Stomach (tissue), 9 donors: ENCODE data around the gene MATCAP1. TPM values are rescaled to one million over a fixed set of nuclear protein-coding genes. Genes with fewer than 3 reads are reported as not detected.

Source experiments
- DNase-seq, 2 donors: peaks; one replicate each; pipeline versions ENCODE4 v3.0.0 to v3.0.0-alpha.2; 2013 to 2019
- H3K27ac ChIP-seq, 5 donors: fragments of 200-600 bp in 4 of 5; sonication (generic) in 4 of 5; one replicate each; pipeline ENCODE4 v1.5.1; 2013 to 2019; ENCODE audit warnings: mild to moderate bottlenecking in 1 of 5, moderate library complexity in 1 of 5
- H3K27me3 ChIP-seq, 3 donors: fragments of 200-600 bp; sonication (generic); one replicate each; pipeline ENCODE4 v1.5.1; 2017 to 2019; ENCODE audit warnings: mixed run types in 1 of 3
- H3K36me3 ChIP-seq, 4 donors: fragments of 200-600 bp; sonication (generic); 1 replicate in 3 of 4; 2 replicates in 1 of 4; pipeline ENCODE4 v1.5.1; 2016 to 2019
- H3K4me1 ChIP-seq, 4 donors: fragments of 200-600 bp; sonication (generic); one replicate each; pipeline ENCODE4 v1.5.1; 2016 to 2019
- H3K4me3 ChIP-seq, 4 donors: fragments of 200-600 bp; sonication (generic) in 3 of 4; one replicate each; pipeline ENCODE4 v1.5.1; 2016 to 2019; ENCODE audit warnings: mild to moderate bottlenecking in 1 of 4
- H3K9me3 ChIP-seq, 4 donors: fragments of 200-600 bp; sonication (generic); one replicate each; pipeline ENCODE4 v1.5.1; 2016 to 2019
- EP300 ChIP-seq: sonication (generic); formaldehyde crosslinking; IDR thresholded peaks from one replicate; pipeline ENCODE4 v1.6.1; 2017; ENCODE audit warnings: antibody characterized with exemption
- POLR2A ChIP-seq, 4 donors: fragments of 450-650 bp; IDR thresholded peaks; one replicate each; pipeline ENCODE4 v1.6.1; 2016; ENCODE audit warnings: antibody characterized with exemption in 4 of 4, control low read depth in 2 of 4, mild to moderate bottlenecking in 1 of 4, moderate library complexity in 1 of 4
- POLR2AphosphoS5 ChIP-seq, 3 donors: sonication (generic); formaldehyde crosslinking; IDR thresholded peaks; one replicate each; pipeline ENCODE4 v1.6.1; 2016; ENCODE audit warnings: antibody characterized with exemption in 3 of 3
- WGBS, 5 donors: extraction: QIAGEN DNeasy Blood & Tissue Kit in 3 of 5; methylation state at CpG; one replicate each; pipeline versions ENCODE4 v1.1.5 to v1.1.7; 2013 to 2018; 5-methylcytosine and 5-hydroxymethylcytosine counted together
- intact Hi-C: fragments of 100-400 bp; cut with DNase I; formaldehyde crosslinking; loops from one replicate; pipeline ENCODE4 v1.15.1; 2023; ENCODE audit warnings: low total_unique reads
- polyA plus RNA-seq, 3 donors: library from polyadenylated mRNA; stranded (reverse); fragments of 200-250 nt; gene quantifications; one replicate each; pipeline ENCODE4 v1.2.3, GENCODE V29; 2013
- total RNA-seq, 5 donors: library from RNA; depleted of rRNA; stranded (reverse); fragments of >200 nt; gene quantifications; one replicate each; pipeline versions ENCODE4 v1.1.0 to v1.2.3, GENCODE V29; 2014 to 2016
- TF ChIP-seq, protein P1 (sequence below), 7 experiments: fragments of 450-650 bp in 4 of 7; fragments of 200-600 bp in 3 of 7; sonication (generic) in 3 of 7; IDR thresholded peaks; one replicate each; pipeline ENCODE4 v1.5.1; 2016 to 2019; ENCODE audit warnings: antibody characterized with exemption in 7 of 7, control low read depth in 2 of 7, mild to moderate bottlenecking in 1 of 7
- donor health status: healthy with polysubstance abuse.
- donor health status: Bipolar disorder and iron deficiency.
- donor health status: healthy.

The MATCAP1 gene
- total and polyA plus RNA-seq, 8 donors, result 8.5 to 156 (median 18.8) TPM

DNA sequence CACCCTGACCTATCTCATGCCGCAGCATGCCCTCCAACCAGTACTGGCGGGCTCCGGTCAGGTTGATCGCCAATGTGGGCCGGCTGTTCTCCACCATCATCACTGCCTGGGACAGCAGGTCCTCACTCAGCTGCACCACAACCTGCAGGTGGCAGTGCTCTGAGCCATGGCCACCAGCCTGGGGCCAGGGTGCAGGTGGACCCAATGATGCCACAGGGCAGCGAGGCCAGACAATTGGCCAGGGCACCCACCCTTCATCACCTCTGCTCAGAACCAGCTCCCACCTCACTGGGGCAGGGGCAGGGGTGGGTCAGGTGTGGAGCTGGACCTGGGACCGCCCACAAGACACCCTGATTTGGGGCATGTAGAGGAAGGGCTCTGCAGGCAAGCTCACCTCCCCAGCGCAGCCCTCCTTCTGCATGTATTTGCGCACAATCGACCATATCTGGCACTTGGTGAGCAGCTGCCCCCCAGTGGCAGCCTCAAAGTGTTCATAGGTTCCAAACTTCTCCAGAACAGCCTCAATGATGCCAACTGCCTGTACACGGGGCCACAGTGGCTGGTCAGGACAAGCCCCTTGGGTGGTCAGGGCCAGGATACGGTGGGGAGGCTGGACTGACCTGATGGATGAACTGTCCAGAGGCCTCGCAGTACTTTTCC, 4.2 kb downstream of the MATCAP1 start:
- TF ChIP-seq, protein P1, sequence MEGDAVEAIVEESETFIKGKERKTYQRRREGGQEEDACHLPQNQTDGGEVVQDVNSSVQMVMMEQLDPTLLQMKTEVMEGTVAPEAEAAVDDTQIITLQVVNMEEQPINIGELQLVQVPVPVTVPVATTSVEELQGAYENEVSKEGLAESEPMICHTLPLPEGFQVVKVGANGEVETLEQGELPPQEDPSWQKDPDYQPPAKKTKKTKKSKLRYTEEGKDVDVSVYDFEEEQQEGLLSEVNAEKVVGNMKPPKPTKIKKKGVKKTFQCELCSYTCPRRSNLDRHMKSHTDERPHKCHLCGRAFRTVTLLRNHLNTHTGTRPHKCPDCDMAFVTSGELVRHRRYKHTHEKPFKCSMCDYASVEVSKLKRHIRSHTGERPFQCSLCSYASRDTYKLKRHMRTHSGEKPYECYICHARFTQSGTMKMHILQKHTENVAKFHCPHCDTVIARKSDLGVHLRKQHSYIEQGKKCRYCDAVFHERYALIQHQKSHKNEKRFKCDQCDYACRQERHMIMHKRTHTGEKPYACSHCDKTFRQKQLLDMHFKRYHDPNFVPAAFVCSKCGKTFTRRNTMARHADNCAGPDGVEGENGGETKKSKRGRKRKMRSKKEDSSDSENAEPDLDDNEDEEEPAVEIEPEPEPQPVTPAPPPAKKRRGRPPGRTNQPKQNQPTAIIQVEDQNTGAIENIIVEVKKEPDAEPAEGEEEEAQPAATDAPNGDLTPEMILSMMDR (IDR thresholded peaks at IDR 0.05), result no peak
- WGBS, 5 donors, result 84 to 94% (median 91%) methylated on average over 9 to 13 of the region's 13 CpGs
- DNase-seq, result no peak
- no peaks in the 10 kb centered on the region for H3K9me3 ChIP-seq
- peaks cover 30 to 82% (median 51%) of the 10 kb centered on the region in 4 donors for H3K4me1 ChIP-seq
- intact Hi-C loops, result no loop called here
- peaks cover 0 to 8% (median 0%) of the 10 kb centered on the region in 3 donors for H3K27me3 ChIP-seq
- no peak overlapping the region for H3K4me3 ChIP-seq
- peaks cover 0 to 7% (median 1%) of the 10 kb centered on the region in 4 donors for H3K36me3 ChIP-seq
- H3K27ac ChIP-seq, result no peak overlapping the region

DNA sequence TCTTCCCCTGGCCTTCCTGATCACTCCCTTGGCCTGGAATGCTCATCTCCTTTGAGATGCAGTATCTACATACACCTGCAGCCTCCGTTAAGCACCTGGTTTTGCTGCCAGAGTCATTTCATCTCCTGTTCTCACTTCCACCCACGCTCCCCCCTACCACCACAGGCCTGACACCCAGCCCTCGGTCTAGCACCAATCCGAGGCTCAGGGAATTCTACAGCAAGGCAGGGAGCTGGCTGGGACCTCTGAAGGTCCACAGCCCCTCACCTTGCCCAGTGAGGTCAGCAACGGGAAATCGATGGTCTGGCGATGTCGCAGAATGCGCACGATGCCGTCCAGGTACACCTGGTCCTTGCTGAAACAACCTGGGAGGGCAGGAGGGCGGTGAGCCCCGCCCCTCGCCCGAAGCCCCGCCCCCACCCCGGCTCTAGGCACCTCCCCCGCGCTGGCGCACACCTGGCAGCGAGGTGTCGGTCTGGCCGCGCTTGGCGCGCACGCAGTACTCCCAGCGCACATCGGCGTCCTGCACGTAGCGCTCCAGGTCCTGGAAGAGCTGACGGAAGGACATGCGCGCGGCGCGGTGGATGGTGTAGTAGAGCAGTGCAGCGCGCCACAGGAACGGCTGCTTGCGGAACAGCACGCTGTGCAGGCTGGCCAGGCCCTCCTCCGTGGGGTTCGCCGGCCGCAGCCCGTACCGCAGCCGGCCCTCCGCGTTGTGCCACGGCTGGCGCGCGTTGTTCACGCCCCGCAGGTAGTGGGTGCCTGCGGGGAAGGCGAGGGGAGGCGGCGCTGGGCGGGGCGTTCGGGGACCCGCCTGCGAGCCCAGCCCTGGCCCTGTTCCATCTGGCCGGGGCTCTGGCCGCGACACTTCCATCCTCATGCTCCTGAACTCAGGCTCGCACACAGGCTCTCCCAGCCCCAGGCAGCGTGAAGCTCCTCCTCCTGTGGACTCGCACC, 5.7 kb downstream of the MATCAP1 start:
- intact Hi-C loops, result no loop called here
- 3 to 24% (median 4%) methylated on average over 12 to 73 of the region's 73 CpGs for WGBS, 5 donors
- peak; percentile 88 to 94 for DNase-seq
- Histone ChIP-seq H3K27me3 (peaks cover 0 to 18% (median 0%) of the 10 kb centered on the region in 3 donors), H3K4me1 (peaks cover 37 to 87% (median 58%) of the 10 kb centered on the region in 4 donors), H3K9me3 (no peaks in the 10 kb centered on the region), H3K4me3 (peak overlapping the region; percentile 36 to 53 (median 48)), H3K36me3 (peaks cover 0 to 7% (median 1%) of the 10 kb centered on the region in 4 donors), H3K27ac (peak overlapping the region; percentile 76 to 92 (median 85))
- TF ChIP-seq POLR2AphosphoS5 (IDR thresholded peaks at IDR 0.05) (peak in 2 of 3 donors; percentile 80 to 87), POLR2A (IDR thresholded peaks at IDR 0.05) (no peak)
- TF ChIP-seq, protein P1 (IDR thresholded peaks at IDR 0.05), result peak in 2 of 7 experiments; percentile 11 to 35

DNA sequence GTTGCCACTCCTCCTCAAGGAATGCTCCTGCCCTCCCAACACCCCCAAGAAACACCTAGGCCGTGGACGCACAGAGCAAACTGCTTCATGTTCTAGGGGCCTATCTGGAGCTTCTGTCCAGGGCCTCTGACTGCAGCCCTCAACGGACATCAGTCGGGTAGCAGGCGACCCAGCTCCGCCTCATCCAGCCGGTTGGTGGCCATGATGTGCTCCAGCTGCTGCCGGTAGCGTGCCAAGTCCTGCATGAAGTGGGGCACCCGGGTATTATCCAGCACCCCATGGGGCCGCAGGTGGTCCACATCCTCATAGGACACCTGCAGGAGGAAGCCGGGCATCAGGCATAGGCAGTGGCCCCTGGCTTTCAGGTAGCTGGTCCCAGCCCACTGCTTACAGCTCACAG, 7.1 kb downstream of the MATCAP1 start:
- peaks cover 37 to 78% (median 49%) of the 10 kb centered on the region in 4 donors for H3K4me1 ChIP-seq
- 84 to 95% (median 89%) methylated on average over 7 to 12 of the region's 12 CpGs for WGBS, 5 donors
- intact Hi-C loops, result no loop called here
- H3K27ac ChIP-seq, result no peak overlapping the region
- peaks cover 0 to 7% (median 1%) of the 10 kb centered on the region in 4 donors for H3K36me3 ChIP-seq
- no peak for TF ChIP-seq POLR2AphosphoS5 (IDR thresholded peaks at IDR 0.05)
- no peak for TF ChIP-seq EP300
- TF ChIP-seq, protein P1 (IDR thresholded peaks at IDR 0.05), result no peak
- TF ChIP-seq POLR2A (IDR thresholded peaks at IDR 0.05), result no peak
- no peak overlapping the region for H3K4me3 ChIP-seq
- H3K27me3 ChIP-seq, result peaks cover 0 to 18% (median 0%) of the 10 kb centered on the region in 3 donors
- no peak for DNase-seq
- H3K9me3 ChIP-seq, result no peaks in the 10 kb centered on the region

DNA sequence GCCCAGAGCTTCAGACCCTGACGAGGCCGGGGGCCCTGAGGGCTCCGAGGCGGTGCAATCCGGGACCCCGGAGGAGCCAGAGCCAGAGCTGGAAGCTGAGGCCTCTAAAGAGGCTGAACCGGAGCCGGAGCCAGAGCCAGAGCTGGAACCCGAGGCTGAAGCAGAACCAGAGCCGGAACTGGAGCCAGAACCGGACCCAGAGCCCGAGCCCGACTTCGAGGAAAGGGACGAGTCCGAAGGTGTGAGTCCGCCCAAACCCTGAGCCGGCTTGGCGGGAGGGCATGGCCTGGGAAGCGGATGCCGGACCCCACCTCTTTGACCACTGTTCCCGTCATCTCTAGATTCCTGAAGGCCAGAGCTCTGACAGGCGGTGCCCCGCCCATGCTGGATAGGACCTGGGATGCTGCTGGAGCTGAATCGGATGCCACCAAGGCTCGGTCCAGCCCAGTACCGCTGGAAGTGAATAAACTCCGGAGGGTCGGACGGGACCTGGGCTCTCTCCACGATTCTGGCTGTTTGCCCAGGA, 9.0 kb downstream of the MATCAP1 start:
- Histone ChIP-seq H3K27ac (peak overlapping the region; percentile 63 to 92 (median 89)), H3K4me3 (peak overlapping the region; percentile 43 to 52 (median 49)), H3K36me3 (peaks cover 0 to 7% (median 1%) of the 10 kb centered on the region in 4 donors), H3K4me1 (peaks cover 48 to 79% (median 61%) of the 10 kb centered on the region in 4 donors), H3K27me3 (peaks cover 0 to 27% (median 0%) of the 10 kb centered on the region in 3 donors), H3K9me3 (no peaks in the 10 kb centered on the region)
- intact Hi-C loops, result no loop called here
- 50 to 63% (median 56%) methylated on average over 23 to 31 of the region's 31 CpGs for WGBS, 5 donors
- no peak for DNase-seq
- no peak for TF ChIP-seq POLR2A (IDR thresholded peaks at IDR 0.05)
- no peak for TF ChIP-seq POLR2AphosphoS5 (IDR thresholded peaks at IDR 0.05)
- TF ChIP-seq EP300, result no peak
- TF ChIP-seq, protein P1 (IDR thresholded peaks at IDR 0.05), result no peak
